Measurements from ENCODE around the gene VSIG10.

- TF ChIP-seq POLR2A (IDR thresholded peaks at IDR 0.05) (no peak), CTCF (IDR thresholded peaks at IDR 0.05) (peak; percentile 29 to 89 (median 85))
Measured at GRCh38 chr12:118120579-118121363, 17.0 kb upstream of the VSIG10 start.

All from right lobe of liver (tissue), 4 donors.